ENCODE results near the gene HGS. TPM values are rescaled to one million over a fixed set of nuclear protein-coding genes. Genes with fewer than 3 reads are reported as not detected.
A peak's percentile ranks its signal among the peaks of the same experiment; 100 is the strongest.

HGS gene
- total and polyA plus RNA-seq, 2 of the 13 experiments (the other 11 are each of a cell fraction or from before 2014, with no cell fraction given): 73.3 to 78.1 TPM

DNA sequence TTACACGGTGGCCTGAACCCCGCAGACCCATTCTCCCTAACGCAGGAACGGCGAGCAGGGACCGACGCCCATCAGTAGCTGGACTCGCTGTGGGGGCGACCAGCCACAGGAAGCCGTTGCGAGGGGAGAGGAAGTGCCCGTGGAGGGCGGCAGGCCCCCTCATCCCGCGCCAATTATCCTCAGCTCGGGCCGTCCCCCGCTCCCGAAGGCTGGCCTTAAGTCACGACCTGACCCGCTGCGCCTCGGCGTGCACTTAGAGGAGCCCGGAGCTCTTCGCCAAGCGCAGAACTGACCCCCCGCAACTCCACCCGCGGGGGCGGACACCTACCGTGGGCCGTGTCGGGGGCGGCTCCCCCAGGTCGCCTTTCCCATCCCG is 615 bp upstream of the HGS start (continued):
- TF ChIP-seq, protein P1, sequence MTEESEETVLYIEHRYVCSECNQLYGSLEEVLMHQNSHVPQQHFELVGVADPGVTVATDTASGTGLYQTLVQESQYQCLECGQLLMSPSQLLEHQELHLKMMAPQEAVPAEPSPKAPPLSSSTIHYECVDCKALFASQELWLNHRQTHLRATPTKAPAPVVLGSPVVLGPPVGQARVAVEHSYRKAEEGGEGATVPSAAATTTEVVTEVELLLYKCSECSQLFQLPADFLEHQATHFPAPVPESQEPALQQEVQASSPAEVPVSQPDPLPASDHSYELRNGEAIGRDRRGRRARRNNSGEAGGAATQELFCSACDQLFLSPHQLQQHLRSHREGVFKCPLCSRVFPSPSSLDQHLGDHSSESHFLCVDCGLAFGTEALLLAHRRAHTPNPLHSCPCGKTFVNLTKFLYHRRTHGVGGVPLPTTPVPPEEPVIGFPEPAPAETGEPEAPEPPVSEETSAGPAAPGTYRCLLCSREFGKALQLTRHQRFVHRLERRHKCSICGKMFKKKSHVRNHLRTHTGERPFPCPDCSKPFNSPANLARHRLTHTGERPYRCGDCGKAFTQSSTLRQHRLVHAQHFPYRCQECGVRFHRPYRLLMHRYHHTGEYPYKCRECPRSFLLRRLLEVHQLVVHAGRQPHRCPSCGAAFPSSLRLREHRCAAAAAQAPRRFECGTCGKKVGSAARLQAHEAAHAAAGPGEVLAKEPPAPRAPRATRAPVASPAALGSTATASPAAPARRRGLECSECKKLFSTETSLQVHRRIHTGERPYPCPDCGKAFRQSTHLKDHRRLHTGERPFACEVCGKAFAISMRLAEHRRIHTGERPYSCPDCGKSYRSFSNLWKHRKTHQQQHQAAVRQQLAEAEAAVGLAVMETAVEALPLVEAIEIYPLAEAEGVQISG (CRISPR knock-in tag; IDR thresholded peaks at IDR 0.05): no peak
- TF ChIP-seq, protein P2, sequence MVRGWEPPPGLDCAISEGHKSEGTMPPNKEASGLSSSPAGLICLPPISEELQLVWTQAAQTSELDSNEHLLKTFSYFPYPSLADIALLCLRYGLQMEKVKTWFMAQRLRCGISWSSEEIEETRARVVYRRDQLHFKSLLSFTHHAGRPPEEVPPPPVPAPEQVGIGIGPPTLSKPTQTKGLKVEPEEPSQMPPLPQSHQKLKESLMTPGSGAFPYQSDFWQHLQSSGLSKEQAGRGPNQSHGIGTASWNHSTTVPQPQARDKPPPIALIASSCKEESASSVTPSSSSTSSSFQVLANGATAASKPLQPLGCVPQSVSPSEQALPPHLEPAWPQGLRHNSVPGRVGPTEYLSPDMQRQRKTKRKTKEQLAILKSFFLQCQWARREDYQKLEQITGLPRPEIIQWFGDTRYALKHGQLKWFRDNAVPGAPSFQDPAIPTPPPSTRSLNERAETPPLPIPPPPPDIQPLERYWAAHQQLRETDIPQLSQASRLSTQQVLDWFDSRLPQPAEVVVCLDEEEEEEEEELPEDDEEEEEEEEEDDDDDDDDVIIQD (CRISPR knock-in tag; IDR thresholded peaks at IDR 0.05; ENCODE audit: low read depth): no peak
- TF ChIP-seq KLF13 (CRISPR knock-in tag; IDR thresholded peaks at IDR 0.05) (0 out of 2 replicates have a peak, but pooled peaks have one; percentile 39), JUN (CRISPR knock-in tag; IDR thresholded peaks at IDR 0.05) (0 out of 2 replicates have a peak, but pooled peaks have one; percentile 12), ZNF441 (CRISPR knock-in tag; IDR thresholded peaks at IDR 0.05; ENCODE audit: borderline replicate concordance) (peak; percentile 11; the same call in 1 of the 2 replicates), AGO1 (IDR thresholded peaks at IDR 0.05; ENCODE audit: low read depth, low read length, poor library complexity, severe bottlenecking) (peak; percentile 3), CEBPG (CRISPR knock-in tag; IDR thresholded peaks at IDR 0.05) (no peak), ZNF737 (CRISPR knock-in tag; IDR thresholded peaks at IDR 0.05; ENCODE audit: borderline replicate concordance) (0 out of 2 replicates have a peak, but pooled peaks have one; percentile 43), SKI (IDR thresholded peaks at IDR 0.05; ENCODE audit: partially characterized antibody) (no peak), KLF12 (CRISPR knock-in tag; IDR thresholded peaks at IDR 0.05; ENCODE audit: borderline replicate concordance) (0 out of 2 replicates have a peak, but pooled peaks have one; percentile 12), ZNF446 (CRISPR knock-in tag; IDR thresholded peaks at IDR 0.05) (0 out of 2 replicates have a peak, but pooled peaks have one; percentile 56), BRD4 (CRISPR knock-in tag; IDR thresholded peaks at IDR 0.05) (no peak; the same call in 1 of the 2 replicates)
